K562 (cell line): Measurements from ENCODE around the gene CAMK2B. TPM values are rescaled to one million over a fixed set of nuclear protein-coding genes. Genes with fewer than 3 reads are reported as not detected.

Source experiments
- CBX5 ChIP-seq: IDR thresholded peaks from 2 replicates; pipeline ENCODE4 v1.6.1; 2014; ENCODE audit warnings: low read depth, borderline replicate concordance
- CREB3 ChIP-seq: fragments of 450-650 bp; conservative IDR thresholded peaks from 2 replicates; pipeline ENCODE4 v1.6.1; 2016; ENCODE audit warnings: missing genetic modification characterization, low read depth, mild to moderate bottlenecking, missing compliant biosample characterization, moderate library complexity
- CTCF ChIP-seq, 3 experiments: IDR thresholded peaks in 2 of 3; conservative IDR thresholded peaks in 1 of 3; 2 replicates each; pipeline ENCODE4 v1.5.1; 2011 to 2012; ENCODE audit warnings: low read length in 3 of 3, mild to moderate bottlenecking in 3 of 3, control low read depth in 2 of 3, improper control_type of control experiment in 1 of 3, inconsistent platforms in 1 of 3, low read depth in 1 of 3, mixed read lengths in 1 of 3, moderate library complexity in 1 of 3; ENCODE audit not compliant: insufficient read depth in 2 of 3
- EWSR1 ChIP-seq: fragments of 450-650 bp; IDR thresholded peaks from 2 replicates; pipeline ENCODE4 v1.6.1; 2018; ENCODE audit warnings: borderline replicate concordance, mild to moderate bottlenecking, low read depth, moderate library complexity; ENCODE audit not compliant: partially characterized antibody
- FOXA3 ChIP-seq, 2 experiments: fragments of 450-650 bp in 1 of 2; sonication (generic) in 1 of 2; formaldehyde crosslinking; IDR thresholded peaks in 1 of 2; conservative IDR thresholded peaks in 1 of 2; 2 replicates each; pipeline versions ENCODE4 v1.4.0 to v1.8.0; 2020 to 2022; ENCODE audit warnings: mild to moderate bottlenecking in 2 of 2, missing genetic modification reagents in 1 of 2
- L3MBTL2 ChIP-seq: fragments of 450-650 bp; IDR thresholded peaks from 2 replicates; pipeline ENCODE4 v1.6.1; 2016; ENCODE audit warnings: mild to moderate bottlenecking, moderate library complexity
- LCOR ChIP-seq: sonication (generic); formaldehyde crosslinking; IDR thresholded peaks from 2 replicates; pipeline ENCODE4 v1.8.0; 2022; ENCODE audit warnings: mild to moderate bottlenecking, missing genetic modification reagents
- RBM15 ChIP-seq: fragments of 200-400 bp; formaldehyde crosslinking; IDR thresholded peaks from 2 replicates; pipeline ENCODE4 v1.6.1; 2018; ENCODE audit warnings: mild to moderate bottlenecking, low read length, moderate library complexity; ENCODE audit not compliant: insufficient read depth
- TCF7 ChIP-seq: sonication (generic); IDR thresholded peaks from 2 replicates; pipeline ENCODE4 v1.6.1; 2016; ENCODE audit warnings: antibody characterized with exemption, borderline replicate concordance
- TEAD1 ChIP-seq, 2 experiments: fragments of 450-650 bp in 1 of 2; sonication (generic) in 1 of 2; formaldehyde crosslinking; IDR thresholded peaks; 2 replicates each; pipeline versions ENCODE4 v1.4.0 to v1.8.0; 2020 to 2022; ENCODE audit warnings: mild to moderate bottlenecking in 2 of 2, missing genetic modification reagents in 1 of 2
- ZNF561 ChIP-seq: fragments of 450-650 bp; formaldehyde crosslinking; conservative IDR thresholded peaks from 2 replicates; pipeline ENCODE4 v1.4.0; 2020; ENCODE audit warnings: mild to moderate bottlenecking, moderate library complexity
- polyA plus RNA-seq, 8 experiments: library from polyadenylated mRNA; depleted of rRNA in 4 of 8; stranded (reverse) in 5 of 8; unstranded in 3 of 8; fragments of >200 nt; fragmentation: Nextera tagmentation in 2 of 8; fragmentation: Illumina TruSeq in 1 of 8; extraction: Ambion mirVana in 2 of 8; extraction: Trizol in 1 of 8; gene quantifications; 2 replicates each; pipeline versions ENCODE4 v1.2.1 to v1.2.3, GENCODE V29; 2011 to 2014; ENCODE audit warnings: inconsistent platforms in 1 of 8, missing spikeins in 1 of 8
- total RNA-seq, 7 experiments: library from RNA; depleted of rRNA in 6 of 7; stranded (reverse); fragments of >200 nt in 6 of 7; fragmentation: Illumina TruSeq in 2 of 7; extraction: Trizol in 2 of 7; gene quantifications; 2 replicates each; pipeline versions ENCODE4 v1.2.1 to v1.2.3, GENCODE V29; 2011 to 2021; ENCODE audit warnings: low replicate concordance in 1 of 7
- TF ChIP-seq, protein P1 (sequence below): fragments of 250-450 bp; sonication (Bioruptor Pico); IDR thresholded peaks from 2 replicates; pipeline ENCODE4 v1.8.0; 2021; ENCODE audit warnings: moderate library complexity, mild to moderate bottlenecking, inconsistent platforms
- TF ChIP-seq, protein P2 (sequence below): fragments of 450-650 bp; IDR thresholded peaks from 2 replicates; pipeline ENCODE4 v1.6.1; 2017; ENCODE audit warnings: antibody characterized with exemption, mild to moderate bottlenecking
- TF ChIP-seq, protein P3 (sequence below): sonication (generic); formaldehyde crosslinking; IDR thresholded peaks from 2 replicates; pipeline ENCODE4 v1.8.1; 2023; ENCODE audit warnings: mild to moderate bottlenecking, missing genetic modification reagents

The CAMK2B gene
- total and polyA plus RNA-seq, 9 of the 15 experiments (the other 6 are each of a cell fraction or from before 2014, with no cell fraction given): 0.04 to 0.09 (median 0.05) TPM; not detected in 4

- TF ChIP-seq CREB3: no peak
- peak; percentile 39 to 51 (median 41); a peak in 5 of 6 replicates for TF ChIP-seq CTCF (IDR thresholded peaks at IDR 0.05 in 2 of 3, conservative IDR thresholded peaks at IDR 0.05 in 1 of 3; ENCODE audit: insufficient read depth in 2 of 3, low read depth in 1 of 3, low read length in 3 of 3)
- TF ChIP-seq, protein P1, sequence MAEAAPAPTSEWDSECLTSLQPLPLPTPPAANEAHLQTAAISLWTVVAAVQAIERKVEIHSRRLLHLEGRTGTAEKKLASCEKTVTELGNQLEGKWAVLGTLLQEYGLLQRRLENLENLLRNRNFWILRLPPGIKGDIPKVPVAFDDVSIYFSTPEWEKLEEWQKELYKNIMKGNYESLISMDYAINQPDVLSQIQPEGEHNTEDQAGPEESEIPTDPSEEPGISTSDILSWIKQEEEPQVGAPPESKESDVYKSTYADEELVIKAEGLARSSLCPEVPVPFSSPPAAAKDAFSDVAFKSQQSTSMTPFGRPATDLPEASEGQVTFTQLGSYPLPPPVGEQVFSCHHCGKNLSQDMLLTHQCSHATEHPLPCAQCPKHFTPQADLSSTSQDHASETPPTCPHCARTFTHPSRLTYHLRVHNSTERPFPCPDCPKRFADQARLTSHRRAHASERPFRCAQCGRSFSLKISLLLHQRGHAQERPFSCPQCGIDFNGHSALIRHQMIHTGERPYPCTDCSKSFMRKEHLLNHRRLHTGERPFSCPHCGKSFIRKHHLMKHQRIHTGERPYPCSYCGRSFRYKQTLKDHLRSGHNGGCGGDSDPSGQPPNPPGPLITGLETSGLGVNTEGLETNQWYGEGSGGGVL: no peak
- TF ChIP-seq LCOR (CRISPR knock-in tag): peak; percentile 41; the same call in 1 of the 2 replicates
- 0 out of 4 replicates have a peak, but pooled peaks of 1 of the 2 experiments have one; percentile 53 for TF ChIP-seq TEAD1 (CRISPR knock-in tag; IDR thresholded peaks at IDR 0.05)
- no peak for TF ChIP-seq EWSR1
- TF ChIP-seq, protein P2, sequence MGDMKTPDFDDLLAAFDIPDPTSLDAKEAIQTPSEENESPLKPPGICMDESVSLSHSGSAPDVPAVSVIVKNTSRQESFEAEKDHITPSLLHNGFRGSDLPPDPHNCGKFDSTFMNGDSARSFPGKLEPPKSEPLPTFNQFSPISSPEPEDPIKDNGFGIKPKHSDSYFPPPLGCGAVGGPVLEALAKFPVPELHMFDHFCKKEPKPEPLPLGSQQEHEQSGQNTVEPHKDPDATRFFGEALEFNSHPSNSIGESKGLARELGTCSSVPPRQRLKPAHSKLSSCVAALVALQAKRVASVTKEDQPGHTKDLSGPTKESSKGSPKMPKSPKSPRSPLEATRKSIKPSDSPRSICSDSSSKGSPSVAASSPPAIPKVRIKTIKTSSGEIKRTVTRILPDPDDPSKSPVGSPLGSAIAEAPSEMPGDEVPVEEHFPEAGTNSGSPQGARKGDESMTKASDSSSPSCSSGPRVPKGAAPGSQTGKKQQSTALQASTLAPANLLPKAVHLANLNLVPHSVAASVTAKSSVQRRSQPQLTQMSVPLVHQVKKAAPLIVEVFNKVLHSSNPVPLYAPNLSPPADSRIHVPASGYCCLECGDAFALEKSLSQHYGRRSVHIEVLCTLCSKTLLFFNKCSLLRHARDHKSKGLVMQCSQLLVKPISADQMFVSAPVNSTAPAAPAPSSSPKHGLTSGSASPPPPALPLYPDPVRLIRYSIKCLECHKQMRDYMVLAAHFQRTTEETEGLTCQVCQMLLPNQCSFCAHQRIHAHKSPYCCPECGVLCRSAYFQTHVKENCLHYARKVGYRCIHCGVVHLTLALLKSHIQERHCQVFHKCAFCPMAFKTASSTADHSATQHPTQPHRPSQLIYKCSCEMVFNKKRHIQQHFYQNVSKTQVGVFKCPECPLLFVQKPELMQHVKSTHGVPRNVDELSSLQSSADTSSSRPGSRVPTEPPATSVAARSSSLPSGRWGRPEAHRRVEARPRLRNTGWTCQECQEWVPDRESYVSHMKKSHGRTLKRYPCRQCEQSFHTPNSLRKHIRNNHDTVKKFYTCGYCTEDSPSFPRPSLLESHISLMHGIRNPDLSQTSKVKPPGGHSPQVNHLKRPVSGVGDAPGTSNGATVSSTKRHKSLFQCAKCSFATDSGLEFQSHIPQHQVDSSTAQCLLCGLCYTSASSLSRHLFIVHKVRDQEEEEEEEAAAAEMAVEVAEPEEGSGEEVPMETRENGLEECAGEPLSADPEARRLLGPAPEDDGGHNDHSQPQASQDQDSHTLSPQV: peak; percentile 61; the same call in 1 of the 2 replicates
- no peak for TF ChIP-seq RBM15
- no peak for TF ChIP-seq ZNF561 (CRISPR knock-in tag)
- TF ChIP-seq TCF7: no peak
- no peak for TF ChIP-seq CBX5
- TF ChIP-seq FOXA3 (CRISPR knock-in tag; conservative IDR thresholded peaks at IDR 0.05 in 1 of 2, IDR thresholded peaks at IDR 0.05 in 1 of 2): peak in 1 of 2 experiments; percentile 80; a peak in 1 of 4 replicates
- TF ChIP-seq L3MBTL2: peak; percentile 96
- TF ChIP-seq, protein P3, sequence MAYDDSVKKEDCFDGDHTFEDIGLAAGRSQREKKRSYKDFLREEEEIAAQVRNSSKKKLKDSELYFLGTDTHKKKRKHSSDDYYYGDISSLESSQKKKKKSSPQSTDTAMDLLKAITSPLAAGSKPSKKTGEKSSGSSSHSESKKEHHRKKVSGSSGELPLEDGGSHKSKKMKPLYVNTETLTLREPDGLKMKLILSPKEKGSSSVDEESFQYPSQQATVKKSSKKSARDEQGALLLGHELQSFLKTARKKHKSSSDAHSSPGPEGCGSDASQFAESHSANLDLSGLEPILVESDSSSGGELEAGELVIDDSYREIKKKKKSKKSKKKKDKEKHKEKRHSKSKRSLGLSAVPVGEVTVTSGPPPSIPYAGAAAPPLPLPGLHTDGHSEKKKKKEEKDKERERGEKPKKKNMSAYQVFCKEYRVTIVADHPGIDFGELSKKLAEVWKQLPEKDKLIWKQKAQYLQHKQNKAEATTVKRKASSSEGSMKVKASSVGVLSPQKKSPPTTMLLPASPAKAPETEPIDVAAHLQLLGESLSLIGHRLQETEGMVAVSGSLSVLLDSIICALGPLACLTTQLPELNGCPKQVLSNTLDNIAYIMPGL (CRISPR knock-in tag): 0 out of 2 replicates have a peak, but pooled peaks have one; percentile 58
Observed at GRCh38 chr7:44221231-44221791, 104.1 kb downstream of the CAMK2B start (continued).
